Neural cell (in vitro differentiated cells): ENCODE results near the gene ITPK1. TPM values are rescaled to one million over a fixed set of nuclear protein-coding genes. Genes with fewer than 3 reads are reported as not detected.

Source experiments
- H2AFZ ChIP-seq: fragments of 200-600, 300-800 bp; sonication (generic), shearing (Covaris generic); 2 replicates; pipeline ENCODE4 v1.6.0; 2014; ENCODE audit warnings: low read depth, mild to moderate bottlenecking, antibody characterized with exemption, low read length, moderate library complexity
- H3F3A ChIP-seq: fragments of 200-600 bp; shearing (Covaris generic); 2 replicates; pipeline ENCODE4 v1.6.1; 2016; ENCODE audit warnings: mild to moderate bottlenecking, moderate library complexity, mixed read lengths, antibody characterized with exemption, low read length; ENCODE audit not compliant: insufficient read depth, poor library complexity, severe bottlenecking
- H3K27ac ChIP-seq: fragments of 200-600, 300-800 bp; sonication (generic), shearing (Covaris generic); 2 replicates; pipeline ENCODE4 v1.5.1; 2014; ENCODE audit warnings: mild to moderate bottlenecking, low read length, moderate library complexity
- H3K27me3 ChIP-seq: fragments of 300-800, 200-600 bp; sonication (generic), shearing (Covaris generic); 2 replicates; pipeline ENCODE4 v1.6.0; 2014; ENCODE audit warnings: mild to moderate bottlenecking, low read depth, low read length, moderate library complexity; ENCODE audit not compliant: insufficient read depth
- H3K36me3 ChIP-seq: fragments of 300-800, 200-600 bp; sonication (generic), shearing (Covaris generic); 2 replicates; pipeline ENCODE4 v1.5.1; 2014; ENCODE audit warnings: mild to moderate bottlenecking, antibody characterized with exemption, low read length, moderate library complexity; ENCODE audit not compliant: insufficient read depth
- H3K4me2 ChIP-seq: fragments of 300-800, 200-600 bp; sonication (generic), shearing (Covaris generic); 2 replicates; pipeline ENCODE4 v1.6.0; 2014; ENCODE audit warnings: mild to moderate bottlenecking, low read length
- H3K4me3 ChIP-seq: fragments of 300-800, 200-600 bp; sonication (generic), shearing (Covaris generic); 2 replicates; pipeline ENCODE4 v1.5.1; 2014; ENCODE audit warnings: mild to moderate bottlenecking, low read length, moderate library complexity
- H3K79me2 ChIP-seq: fragments of 200-600 bp; shearing (Covaris generic); replicated peaks from 2 replicates; pipeline ENCODE4 v1.6.0; 2014; ENCODE audit warnings: mild to moderate bottlenecking, low read length, moderate library complexity; ENCODE audit not compliant: insufficient read depth
- H3K9ac ChIP-seq: fragments of 300-800, 200-600 bp; sonication (generic), shearing (Covaris generic); 2 replicates; pipeline ENCODE4 v1.6.1; 2016; ENCODE audit warnings: mild to moderate bottlenecking, low read length, mixed read lengths
- H3K9me2 ChIP-seq: fragments of 200-600 bp; shearing (Covaris generic); 2 replicates; pipeline ENCODE4 v1.6.1; 2016; ENCODE audit warnings: mild to moderate bottlenecking, low read length, mixed read lengths; ENCODE audit not compliant: insufficient read depth
- H3K9me3 ChIP-seq: fragments of 200-600, 300-800 bp; sonication (generic), shearing (Covaris generic); 2 replicates; pipeline ENCODE4 v1.6.1; 2016; ENCODE audit warnings: mild to moderate bottlenecking, mixed run types, low read length, moderate library complexity, mixed read lengths
- H4K20me1 ChIP-seq: fragments of 200-600 bp; shearing (Covaris generic); 2 replicates; pipeline ENCODE4 v1.6.1; 2016; ENCODE audit warnings: mild to moderate bottlenecking, mixed run types; ENCODE audit not compliant: insufficient read depth
- EP300 ChIP-seq: fragments of 450-650 bp; conservative IDR thresholded peaks from 2 replicates; pipeline ENCODE4 v1.6.1; 2014; ENCODE audit warnings: antibody characterized with exemption, mild to moderate bottlenecking, moderate library complexity; ENCODE audit not compliant: poor library complexity, severe bottlenecking
- EZH2 ChIP-seq: fragments of 200-600, 300-800 bp; shearing (Covaris generic), sonication (generic); IDR thresholded peaks from 2 replicates; pipeline ENCODE4 v1.6.1; 2014; ENCODE audit warnings: antibody characterized with exemption, low read length, borderline replicate concordance, mild to moderate bottlenecking; ENCODE audit not compliant: insufficient read depth, poor library complexity, severe bottlenecking
- MXI1 ChIP-seq: fragments of 450-650 bp; conservative IDR thresholded peaks from 2 replicates; pipeline ENCODE4 v1.6.1; 2014; ENCODE audit warnings: antibody characterized with exemption, mild to moderate bottlenecking; ENCODE audit not compliant: poor library complexity, severe bottlenecking
- POLR2AphosphoS5 ChIP-seq: IDR thresholded peaks from 2 replicates; pipeline ENCODE4 v1.6.1; 2012
- RAD21 ChIP-seq: fragments of 450-650 bp; conservative IDR thresholded peaks from 2 replicates; pipeline ENCODE4 v1.6.1; 2014; ENCODE audit warnings: antibody characterized with exemption, mild to moderate bottlenecking, moderate library complexity
- SMC3 ChIP-seq: fragments of 450-650 bp; conservative IDR thresholded peaks from 2 replicates; pipeline ENCODE4 v1.6.1; 2014; ENCODE audit warnings: antibody characterized with exemption, mild to moderate bottlenecking, moderate library complexity; ENCODE audit not compliant: poor library complexity
- TAF1 ChIP-seq: IDR thresholded peaks from 2 replicates; pipeline ENCODE4 v1.6.1; 2012; ENCODE audit warnings: low read depth
- polyA plus RNA-seq: library from polyadenylated mRNA; depleted of rRNA; stranded (reverse); fragments of >200 nt; gene quantifications from 2 replicates; pipeline ENCODE4 v1.2.3, GENCODE V29; 2014
- TF ChIP-seq, protein P1 (sequence below): fragments of 450-650 bp; IDR thresholded peaks from 2 replicates; pipeline ENCODE4 v1.5.1; 2014; ENCODE audit warnings: antibody characterized with exemption, mild to moderate bottlenecking, moderate library complexity; ENCODE audit not compliant: poor library complexity, severe bottlenecking
- TF ChIP-seq, protein P2 (sequence below): IDR thresholded peaks from 2 replicates; pipeline ENCODE4 v1.6.1; 2012; ENCODE audit warnings: borderline replicate concordance

Gene ITPK1
- polyA plus RNA-seq, 1 donor from 2014 or later, result 65.0 TPM

DNA sequence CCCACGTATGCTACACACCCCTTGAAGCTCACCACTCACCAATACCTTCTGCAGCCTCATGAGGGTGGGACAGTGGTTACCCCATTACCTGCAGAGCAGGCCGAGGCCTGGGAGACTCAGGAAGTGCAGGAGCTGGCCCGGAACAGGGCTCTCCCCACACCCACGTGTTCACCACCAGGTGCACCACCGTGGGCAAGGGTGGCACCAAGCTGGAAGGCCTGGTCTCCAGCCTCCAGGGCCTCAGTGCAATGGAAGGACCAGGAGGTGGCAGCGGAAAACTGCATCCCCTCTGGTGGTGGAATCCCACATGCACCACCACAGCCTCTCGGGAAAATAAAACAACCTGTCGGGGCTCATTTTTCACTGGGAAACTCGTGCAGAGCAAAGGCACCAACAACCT is 36.4 kb downstream of the ITPK1 start:
- no peak overlapping the region for H3K9ac ChIP-seq
- H3K4me2 ChIP-seq, result no peak overlapping the region
- H3K9me2 ChIP-seq, result no peaks in the 10 kb centered on the region
- no peaks in the 10 kb centered on the region for H3K79me2 ChIP-seq
- H3K27me3 ChIP-seq, result no peaks in the 10 kb centered on the region
- no peaks in the 10 kb centered on the region for H4K20me1 ChIP-seq
- H3K4me3 ChIP-seq, result no peak overlapping the region
- H3K27ac ChIP-seq, result no peak overlapping the region
- H3F3A ChIP-seq, result no peaks in the 10 kb centered on the region
- H3K9me3 ChIP-seq, result no peaks in the 10 kb centered on the region
- TF ChIP-seq RAD21, result no peak
- no peak for TF ChIP-seq EZH2
- no peak for TF ChIP-seq SMC3
- TF ChIP-seq POLR2AphosphoS5, result no peak
- no peak for TF ChIP-seq EP300
- TF ChIP-seq, protein P1, sequence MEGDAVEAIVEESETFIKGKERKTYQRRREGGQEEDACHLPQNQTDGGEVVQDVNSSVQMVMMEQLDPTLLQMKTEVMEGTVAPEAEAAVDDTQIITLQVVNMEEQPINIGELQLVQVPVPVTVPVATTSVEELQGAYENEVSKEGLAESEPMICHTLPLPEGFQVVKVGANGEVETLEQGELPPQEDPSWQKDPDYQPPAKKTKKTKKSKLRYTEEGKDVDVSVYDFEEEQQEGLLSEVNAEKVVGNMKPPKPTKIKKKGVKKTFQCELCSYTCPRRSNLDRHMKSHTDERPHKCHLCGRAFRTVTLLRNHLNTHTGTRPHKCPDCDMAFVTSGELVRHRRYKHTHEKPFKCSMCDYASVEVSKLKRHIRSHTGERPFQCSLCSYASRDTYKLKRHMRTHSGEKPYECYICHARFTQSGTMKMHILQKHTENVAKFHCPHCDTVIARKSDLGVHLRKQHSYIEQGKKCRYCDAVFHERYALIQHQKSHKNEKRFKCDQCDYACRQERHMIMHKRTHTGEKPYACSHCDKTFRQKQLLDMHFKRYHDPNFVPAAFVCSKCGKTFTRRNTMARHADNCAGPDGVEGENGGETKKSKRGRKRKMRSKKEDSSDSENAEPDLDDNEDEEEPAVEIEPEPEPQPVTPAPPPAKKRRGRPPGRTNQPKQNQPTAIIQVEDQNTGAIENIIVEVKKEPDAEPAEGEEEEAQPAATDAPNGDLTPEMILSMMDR, result no peak
- TF ChIP-seq MXI1, result no peak
- TF ChIP-seq TAF1, result no peak
- H2AFZ ChIP-seq, result no peak overlapping the region
- no peaks in the 10 kb centered on the region for H3K36me3 ChIP-seq

DNA sequence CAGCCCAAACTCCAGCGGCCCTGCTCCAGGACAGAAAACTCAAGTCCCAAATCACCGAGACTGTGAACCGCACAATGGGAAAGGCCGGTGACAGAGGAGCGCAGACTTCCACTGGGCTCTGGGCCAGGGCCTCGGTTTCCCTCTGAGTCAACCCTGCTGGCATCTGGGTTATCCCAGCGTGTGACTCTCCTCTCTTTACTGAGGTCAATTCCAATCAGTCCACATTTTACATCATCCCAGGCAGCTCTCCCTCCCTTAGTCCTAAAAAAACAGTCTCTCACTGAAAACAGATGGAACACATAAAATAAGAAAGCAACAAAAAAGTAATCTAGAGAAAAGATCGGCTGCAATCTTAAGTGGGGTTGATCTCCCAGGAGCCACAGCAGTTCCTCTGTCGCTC is 36.9 kb downstream of the ITPK1 start:
- no peak overlapping the region for H3K4me3 ChIP-seq
- H3K27ac ChIP-seq, result no peak overlapping the region
- H3K9me3 ChIP-seq, result no peaks in the 10 kb centered on the region
- H2AFZ ChIP-seq, result no peak overlapping the region
- no peak overlapping the region for H3K4me2 ChIP-seq
- no peaks in the 10 kb centered on the region for H3F3A ChIP-seq
- H3K9me2 ChIP-seq, result no peaks in the 10 kb centered on the region
- no peak overlapping the region for H3K9ac ChIP-seq
- no peaks in the 10 kb centered on the region for H3K36me3 ChIP-seq
- no peaks in the 10 kb centered on the region for H4K20me1 ChIP-seq
- no peaks in the 10 kb centered on the region for H3K79me2 ChIP-seq
- TF ChIP-seq RAD21 (no peak), MXI1 (no peak), EP300 (no peak), SMC3 (no peak), EZH2 (no peak), POLR2AphosphoS5 (no peak)
- TF ChIP-seq, protein P2, sequence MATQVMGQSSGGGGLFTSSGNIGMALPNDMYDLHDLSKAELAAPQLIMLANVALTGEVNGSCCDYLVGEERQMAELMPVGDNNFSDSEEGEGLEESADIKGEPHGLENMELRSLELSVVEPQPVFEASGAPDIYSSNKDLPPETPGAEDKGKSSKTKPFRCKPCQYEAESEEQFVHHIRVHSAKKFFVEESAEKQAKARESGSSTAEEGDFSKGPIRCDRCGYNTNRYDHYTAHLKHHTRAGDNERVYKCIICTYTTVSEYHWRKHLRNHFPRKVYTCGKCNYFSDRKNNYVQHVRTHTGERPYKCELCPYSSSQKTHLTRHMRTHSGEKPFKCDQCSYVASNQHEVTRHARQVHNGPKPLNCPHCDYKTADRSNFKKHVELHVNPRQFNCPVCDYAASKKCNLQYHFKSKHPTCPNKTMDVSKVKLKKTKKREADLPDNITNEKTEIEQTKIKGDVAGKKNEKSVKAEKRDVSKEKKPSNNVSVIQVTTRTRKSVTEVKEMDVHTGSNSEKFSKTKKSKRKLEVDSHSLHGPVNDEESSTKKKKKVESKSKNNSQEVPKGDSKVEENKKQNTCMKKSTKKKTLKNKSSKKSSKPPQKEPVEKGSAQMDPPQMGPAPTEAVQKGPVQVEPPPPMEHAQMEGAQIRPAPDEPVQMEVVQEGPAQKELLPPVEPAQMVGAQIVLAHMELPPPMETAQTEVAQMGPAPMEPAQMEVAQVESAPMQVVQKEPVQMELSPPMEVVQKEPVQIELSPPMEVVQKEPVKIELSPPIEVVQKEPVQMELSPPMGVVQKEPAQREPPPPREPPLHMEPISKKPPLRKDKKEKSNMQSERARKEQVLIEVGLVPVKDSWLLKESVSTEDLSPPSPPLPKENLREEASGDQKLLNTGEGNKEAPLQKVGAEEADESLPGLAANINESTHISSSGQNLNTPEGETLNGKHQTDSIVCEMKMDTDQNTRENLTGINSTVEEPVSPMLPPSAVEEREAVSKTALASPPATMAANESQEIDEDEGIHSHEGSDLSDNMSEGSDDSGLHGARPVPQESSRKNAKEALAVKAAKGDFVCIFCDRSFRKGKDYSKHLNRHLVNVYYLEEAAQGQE, result no peak
- TF ChIP-seq, protein P1, result no peak
- no peaks in the 10 kb centered on the region for H3K27me3 ChIP-seq
